ENCODE results near the gene BANP. TPM values are rescaled to one million over a fixed set of nuclear protein-coding genes. Genes with fewer than 3 reads are reported as not detected.
"Not testable (repeated sequence)": the region's sequence is repeated elsewhere in the genome, so short reads cannot be mapped to it uniquely, and the experiment has no call there.

Gene BANP
- total RNA-seq, 1 experiment from 2014 or later = 37.2 TPM

DNA sequence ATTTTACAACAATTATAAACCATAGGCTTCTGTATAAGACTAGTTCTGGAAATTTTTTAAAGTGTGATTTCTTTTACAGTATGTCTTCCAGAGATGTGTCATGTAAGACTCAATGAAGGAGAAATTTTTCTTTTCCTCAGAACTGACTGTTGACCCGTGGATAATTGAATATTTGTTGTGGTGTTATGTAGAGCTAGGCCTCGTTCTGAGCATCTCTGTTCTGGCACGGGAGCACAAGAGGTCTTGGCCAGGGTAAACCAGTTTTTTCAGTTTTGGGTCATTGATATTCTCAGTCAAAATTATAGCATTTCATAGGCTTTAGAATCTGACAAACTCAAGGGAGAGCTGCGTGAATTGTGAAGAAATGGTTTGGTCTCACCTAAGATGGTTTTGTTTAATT, 39.0 kb downstream of the BANP start:
- H3K9me3 ChIP-seq (ENCODE audit: control insufficient read depth in 1 of 2, insufficient read depth in 1 of 2, low read depth in 1 of 2, low read length in 2 of 2); H3K4me3 ChIP-seq (replicated peaks in 1 of 2; ENCODE audit: low read depth in 1 of 2, low read length in 2 of 2); H3K27ac ChIP-seq (ENCODE audit: low read depth, low read length); H3K36me3 ChIP-seq (ENCODE audit: control insufficient read depth in 1 of 2, insufficient read depth in 2 of 2, low read length in 2 of 2); H2AFZ ChIP-seq (ENCODE audit: low read depth, low read length, poor library complexity, severe bottlenecking); POLR2A ChIA-PET; ATAC-seq; CTCF ChIA-PET; BruUV-seq (replicated peaks); H3K4me2 ChIP-seq (ENCODE audit: low read length); RAD21 ChIA-PET (ENCODE audit: low non-redundant PET in 1 of 2, low total read pairs in 2 of 2, uncharacterized antibody in 2 of 2, unreplicated experiment in 2 of 2); H3K4me1 ChIP-seq (ENCODE audit: control insufficient read depth in 1 of 2, insufficient read depth in 2 of 2, low read length in 2 of 2); H4K20me1 ChIP-seq (ENCODE audit: insufficient read depth); H3K79me2 ChIP-seq (ENCODE audit: insufficient read depth, low read length); H3K27me3 ChIP-seq (ENCODE audit: insufficient read depth, low read length); H3K9ac ChIP-seq (ENCODE audit: low read length); DNase-seq (ENCODE audit: low read depth, low spot score); intact Hi-C loops (cut with micrococcal nuclease); H3K9me2 ChIP-seq (ENCODE audit: insufficient read depth): not testable (repeated sequence)

DNA sequence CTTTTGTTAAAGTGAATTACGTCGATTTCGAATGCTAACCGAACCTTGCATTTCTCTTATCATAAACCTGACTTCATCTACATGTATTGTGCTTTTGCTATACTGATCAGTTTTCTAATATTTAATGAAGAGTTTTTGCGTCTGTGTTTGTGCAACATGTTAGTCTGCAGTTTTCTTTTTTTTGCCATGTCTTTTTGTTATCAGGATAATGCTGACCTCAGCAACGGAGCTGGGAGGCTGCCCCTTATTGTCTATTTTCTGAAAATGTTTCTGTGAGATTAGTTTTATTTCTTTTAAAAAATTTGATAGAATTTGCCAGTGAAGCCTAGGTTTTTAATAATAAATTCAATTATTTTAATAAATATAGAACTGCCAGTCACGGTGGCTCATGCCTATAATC, 40.9 kb downstream of the BANP start:
- H3K9ac ChIP-seq (ENCODE audit: low read length); H3K4me1 ChIP-seq (ENCODE audit: control insufficient read depth in 1 of 2, insufficient read depth in 2 of 2, low read length in 2 of 2); RAD21 ChIA-PET (ENCODE audit: low non-redundant PET in 1 of 2, low total read pairs in 2 of 2, uncharacterized antibody in 2 of 2, unreplicated experiment in 2 of 2); H3K9me2 ChIP-seq (ENCODE audit: insufficient read depth); H4K20me1 ChIP-seq (ENCODE audit: insufficient read depth); H3K9me3 ChIP-seq (ENCODE audit: control insufficient read depth in 1 of 2, insufficient read depth in 1 of 2, low read depth in 1 of 2, low read length in 2 of 2); H3K4me2 ChIP-seq (ENCODE audit: low read length); intact Hi-C loops (cut with micrococcal nuclease); H3K4me3 ChIP-seq (replicated peaks in 1 of 2; ENCODE audit: low read depth in 1 of 2, low read length in 2 of 2); CTCF ChIA-PET; ATAC-seq; H3K27me3 ChIP-seq (ENCODE audit: insufficient read depth, low read length); H3K27ac ChIP-seq (ENCODE audit: low read depth, low read length); POLR2A ChIA-PET; DNase-seq (ENCODE audit: low read depth, low spot score); H3K36me3 ChIP-seq (ENCODE audit: control insufficient read depth in 1 of 2, insufficient read depth in 2 of 2, low read length in 2 of 2); H2AFZ ChIP-seq (ENCODE audit: low read depth, low read length, poor library complexity, severe bottlenecking); BruUV-seq (replicated peaks); H3K79me2 ChIP-seq (ENCODE audit: insufficient read depth, low read length): not testable (repeated sequence)

DNA sequence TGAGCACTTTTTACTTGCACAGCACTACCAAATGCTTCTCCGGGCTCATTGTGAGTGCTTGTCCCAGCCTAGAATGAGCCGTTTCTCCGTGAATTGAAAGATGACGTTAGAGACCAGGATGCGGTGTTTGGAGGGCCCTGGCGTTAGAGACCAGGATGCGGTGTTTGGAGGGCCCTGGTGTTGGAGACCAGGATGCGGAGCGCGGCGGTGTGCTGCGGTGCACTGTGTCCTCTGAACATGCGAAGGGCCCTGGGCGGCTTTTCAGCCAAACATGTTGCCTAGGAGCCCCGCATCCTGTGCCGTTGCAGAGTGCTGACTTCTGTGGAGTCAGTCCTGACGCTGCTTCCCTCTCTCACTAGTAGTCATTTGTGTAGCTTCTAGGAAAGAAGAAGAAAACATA, 42.7 kb downstream of the BANP start:
- POLR2A ChIA-PET = no interaction called here
- Histone ChIP-seq H3K79me2 (ENCODE audit: insufficient read depth, low read length) (peaks cover 4% of the 10 kb centered on the region; the same call in 1 of the 2 replicates), H3K9me3 (ENCODE audit: control insufficient read depth in 1 of 2, insufficient read depth in 1 of 2, low read depth in 1 of 2, low read length in 2 of 2) (no peaks in the 10 kb centered on the region), H3K36me3 (ENCODE audit: control insufficient read depth in 1 of 2, insufficient read depth in 2 of 2, low read length in 2 of 2) (0 out of 4 replicates have a peak, but pooled peaks cover 0 to 5% of the 10 kb centered on the region in 2 experiments), H3K27me3 (ENCODE audit: insufficient read depth, low read length) (no peaks in the 10 kb centered on the region), H4K20me1 (ENCODE audit: insufficient read depth) (no peaks in the 10 kb centered on the region), H3K27ac (ENCODE audit: low read depth, low read length) (no peak overlapping the region), H3K4me3 (replicated peaks in 1 of 2; ENCODE audit: low read depth in 1 of 2, low read length in 2 of 2) (no peak overlapping the region), H3K9me2 (ENCODE audit: insufficient read depth) (no peaks in the 10 kb centered on the region), H3K9ac (ENCODE audit: low read length) (no peak overlapping the region), H2AFZ (ENCODE audit: low read depth, low read length, poor library complexity, severe bottlenecking) (no peak overlapping the region), H3K4me2 (ENCODE audit: low read length) (no peak overlapping the region), H3K4me1 (ENCODE audit: control insufficient read depth in 1 of 2, insufficient read depth in 2 of 2, low read length in 2 of 2) (no peaks in the 10 kb centered on the region)
- no peak for ATAC-seq
- CTCF ChIA-PET = no interaction called here
- no peak for TF ChIP-seq FOSL1 (IDR thresholded peaks at IDR 0.05; ENCODE audit: low read depth)
- TF ChIP-seq, protein P1, sequence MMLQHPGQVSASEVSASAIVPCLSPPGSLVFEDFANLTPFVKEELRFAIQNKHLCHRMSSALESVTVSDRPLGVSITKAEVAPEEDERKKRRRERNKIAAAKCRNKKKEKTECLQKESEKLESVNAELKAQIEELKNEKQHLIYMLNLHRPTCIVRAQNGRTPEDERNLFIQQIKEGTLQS (IDR thresholded peaks at IDR 0.05) = no peak
- TF ChIP-seq, protein P2, sequence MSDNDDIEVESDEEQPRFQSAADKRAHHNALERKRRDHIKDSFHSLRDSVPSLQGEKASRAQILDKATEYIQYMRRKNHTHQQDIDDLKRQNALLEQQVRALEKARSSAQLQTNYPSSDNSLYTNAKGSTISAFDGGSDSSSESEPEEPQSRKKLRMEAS (IDR thresholded peaks at IDR 0.05) = no peak
- TF ChIP-seq, protein P3, sequence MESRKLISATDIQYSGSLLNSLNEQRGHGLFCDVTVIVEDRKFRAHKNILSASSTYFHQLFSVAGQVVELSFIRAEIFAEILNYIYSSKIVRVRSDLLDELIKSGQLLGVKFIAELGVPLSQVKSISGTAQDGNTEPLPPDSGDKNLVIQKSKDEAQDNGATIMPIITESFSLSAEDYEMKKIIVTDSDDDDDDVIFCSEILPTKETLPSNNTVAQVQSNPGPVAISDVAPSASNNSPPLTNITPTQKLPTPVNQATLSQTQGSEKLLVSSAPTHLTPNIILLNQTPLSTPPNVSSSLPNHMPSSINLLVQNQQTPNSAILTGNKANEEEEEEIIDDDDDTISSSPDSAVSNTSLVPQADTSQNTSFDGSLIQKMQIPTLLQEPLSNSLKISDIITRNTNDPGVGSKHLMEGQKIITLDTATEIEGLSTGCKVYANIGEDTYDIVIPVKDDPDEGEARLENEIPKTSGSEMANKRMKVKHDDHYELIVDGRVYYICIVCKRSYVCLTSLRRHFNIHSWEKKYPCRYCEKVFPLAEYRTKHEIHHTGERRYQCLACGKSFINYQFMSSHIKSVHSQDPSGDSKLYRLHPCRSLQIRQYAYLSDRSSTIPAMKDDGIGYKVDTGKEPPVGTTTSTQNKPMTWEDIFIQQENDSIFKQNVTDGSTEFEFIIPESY (IDR thresholded peaks at IDR 0.05; ENCODE audit: extremely low read depth, insufficient replicate concordance, low read length) = no peak
- TF ChIP-seq SP1 (IDR thresholded peaks at IDR 0.05; ENCODE audit: low read depth) = no peak
- DNase-seq (ENCODE audit: low read depth, low spot score) = no peak
- intact Hi-C loops (cut with micrococcal nuclease) = no loop called here
- RAD21 ChIA-PET (ENCODE audit: low non-redundant PET in 1 of 2, low total read pairs in 2 of 2, uncharacterized antibody in 2 of 2, unreplicated experiment in 2 of 2) = no interaction called here
- no TSS peak for BruUV-seq (replicated peaks)

Measured in HCT116 (cell line).